Loucy (cell line): ENCODE measurements around the gene CAMK2A.

Experiments
- H2AFZ ChIP-seq: fragments of 200-600 bp; sonication (generic); 2 replicates; pipeline ENCODE4 v1.6.0; 2016; ENCODE audit warnings: antibody characterized with exemption, mild to moderate bottlenecking, low read length, moderate library complexity
- H3F3A ChIP-seq: fragments of 200-600 bp; 2 replicates; pipeline ENCODE4 v1.6.0; 2016; ENCODE audit warnings: antibody characterized with exemption, low read depth, mild to moderate bottlenecking
- H3K27me3 ChIP-seq: fragments of 200-600 bp; sonication (generic); 2 replicates; pipeline ENCODE4 v1.6.1; 2014; ENCODE audit warnings: low read length, mild to moderate bottlenecking; ENCODE audit not compliant: insufficient read depth, poor library complexity, severe bottlenecking
- H3K36me3 ChIP-seq: fragments of 200-600 bp; sonication (generic); 2 replicates; pipeline ENCODE4 v1.6.1; 2016; ENCODE audit warnings: low read length; ENCODE audit not compliant: insufficient read depth
- H3K4me1 ChIP-seq: fragments of 200-600 bp; sonication (generic); 2 replicates; pipeline ENCODE4 v1.5.1; 2014; ENCODE audit warnings: low read length, mild to moderate bottlenecking; ENCODE audit not compliant: insufficient read depth, poor library complexity, severe bottlenecking
- H3K4me2 ChIP-seq: fragments of 200-600 bp; sonication (generic); 2 replicates; pipeline ENCODE4 v1.6.0; 2014; ENCODE audit warnings: antibody characterized with exemption, low read length, low read depth, mild to moderate bottlenecking; ENCODE audit not compliant: poor library complexity, severe bottlenecking
- H3K4me3 ChIP-seq: fragments of 200-600 bp; sonication (generic); 2 replicates; pipeline ENCODE4 v1.5.1; 2014; ENCODE audit warnings: low read length, mild to moderate bottlenecking, mixed read lengths; ENCODE audit not compliant: poor library complexity, severe bottlenecking
- H3K79me2 ChIP-seq: fragments of 200-600 bp; sonication (generic); 2 replicates; pipeline ENCODE4 v1.6.1; 2014; ENCODE audit warnings: low read length; ENCODE audit not compliant: insufficient read depth
- H3K9ac ChIP-seq: fragments of 200-600 bp; sonication (generic); 2 replicates; pipeline ENCODE4 v1.6.0; 2014; ENCODE audit warnings: mild to moderate bottlenecking, low read depth, low read length, moderate library complexity; ENCODE audit not compliant: poor library complexity, severe bottlenecking
- H3K9me2 ChIP-seq: fragments of 200-600 bp; sonication (generic); replicated peaks from 2 replicates; pipeline ENCODE4 v1.6.1; 2016; ENCODE audit warnings: low read depth, low read length, mixed read lengths
- H3K9me3 ChIP-seq: fragments of 200-600 bp; sonication (generic); 2 replicates; pipeline ENCODE4 v1.6.1; 2014; ENCODE audit warnings: mild to moderate bottlenecking, antibody characterized with exemption, low read length, low read depth; ENCODE audit not compliant: insufficient read depth
- H4K20me1 ChIP-seq: fragments of 200-600 bp; sonication (generic); 2 replicates; pipeline ENCODE4 v1.6.0; 2014; ENCODE audit warnings: antibody characterized with exemption, low read length, mild to moderate bottlenecking; ENCODE audit not compliant: insufficient read depth, poor library complexity, severe bottlenecking
- EZH2phosphoT487 ChIP-seq: fragments of 200-600 bp; IDR thresholded peaks from 2 replicates; pipeline ENCODE4 v1.6.1; 2018; ENCODE audit warnings: antibody characterized with exemption, mild to moderate bottlenecking, moderate library complexity, borderline replicate concordance
- TF ChIP-seq, protein P1 (sequence below): fragments of 200-600 bp; sonication (generic); conservative IDR thresholded peaks from 2 replicates; pipeline ENCODE4 v1.5.1; 2014; ENCODE audit warnings: mild to moderate bottlenecking, antibody characterized with exemption, low read length

Gene CAMK2A

DNA sequence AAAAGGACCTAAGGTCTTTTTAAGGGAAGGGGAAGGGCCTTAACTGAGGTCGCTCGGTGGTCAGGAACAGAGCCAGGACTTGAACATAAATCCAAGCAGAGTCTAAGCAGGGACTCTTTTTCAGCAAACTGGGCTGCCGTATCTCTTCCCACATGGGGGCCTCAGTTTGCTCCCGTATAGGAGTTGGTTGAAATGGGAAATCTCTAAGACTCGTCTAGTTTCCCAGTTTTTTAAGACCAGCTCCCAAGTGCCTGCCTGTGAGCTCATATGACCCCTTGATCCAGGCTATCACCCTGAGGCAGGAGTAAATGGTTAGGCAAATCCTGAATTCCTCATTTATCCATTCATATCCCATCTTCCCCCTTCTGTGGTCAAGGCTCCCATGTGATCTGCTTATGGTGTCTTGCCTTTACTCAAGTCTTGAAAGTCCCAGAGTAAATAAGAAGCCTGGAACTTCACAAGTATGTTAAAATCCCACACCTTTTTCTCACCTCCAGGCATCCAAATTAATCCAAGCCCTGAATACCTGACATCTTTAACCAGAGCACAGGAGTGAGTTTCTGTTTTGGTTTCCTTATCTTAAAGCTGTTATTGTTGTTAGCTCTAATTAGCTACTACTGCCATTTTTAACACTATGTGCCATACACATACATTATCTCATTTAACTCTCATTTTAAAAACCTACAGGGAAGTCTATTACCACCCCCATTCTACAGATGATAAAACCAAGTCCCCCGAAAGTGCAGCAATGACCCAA, 10.2 kb upstream of the CAMK2A start:
- Histone ChIP-seq H4K20me1 (no peaks in the 10 kb centered on the region), H3F3A (no peaks in the 10 kb centered on the region), H3K79me2 (no peaks in the 10 kb centered on the region), H3K9me3 (no peaks in the 10 kb centered on the region), H3K9me2 (no peaks in the 10 kb centered on the region), H3K27me3 (no peaks in the 10 kb centered on the region), H3K4me2 (no peak overlapping the region), H3K4me3 (no peak overlapping the region), H3K36me3 (no peaks in the 10 kb centered on the region), H3K4me1 (no peaks in the 10 kb centered on the region), H2AFZ (no peak overlapping the region), H3K9ac (no peak overlapping the region)
- TF ChIP-seq, protein P1, sequence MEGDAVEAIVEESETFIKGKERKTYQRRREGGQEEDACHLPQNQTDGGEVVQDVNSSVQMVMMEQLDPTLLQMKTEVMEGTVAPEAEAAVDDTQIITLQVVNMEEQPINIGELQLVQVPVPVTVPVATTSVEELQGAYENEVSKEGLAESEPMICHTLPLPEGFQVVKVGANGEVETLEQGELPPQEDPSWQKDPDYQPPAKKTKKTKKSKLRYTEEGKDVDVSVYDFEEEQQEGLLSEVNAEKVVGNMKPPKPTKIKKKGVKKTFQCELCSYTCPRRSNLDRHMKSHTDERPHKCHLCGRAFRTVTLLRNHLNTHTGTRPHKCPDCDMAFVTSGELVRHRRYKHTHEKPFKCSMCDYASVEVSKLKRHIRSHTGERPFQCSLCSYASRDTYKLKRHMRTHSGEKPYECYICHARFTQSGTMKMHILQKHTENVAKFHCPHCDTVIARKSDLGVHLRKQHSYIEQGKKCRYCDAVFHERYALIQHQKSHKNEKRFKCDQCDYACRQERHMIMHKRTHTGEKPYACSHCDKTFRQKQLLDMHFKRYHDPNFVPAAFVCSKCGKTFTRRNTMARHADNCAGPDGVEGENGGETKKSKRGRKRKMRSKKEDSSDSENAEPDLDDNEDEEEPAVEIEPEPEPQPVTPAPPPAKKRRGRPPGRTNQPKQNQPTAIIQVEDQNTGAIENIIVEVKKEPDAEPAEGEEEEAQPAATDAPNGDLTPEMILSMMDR = no peak
- no peak for TF ChIP-seq EZH2phosphoT487

DNA sequence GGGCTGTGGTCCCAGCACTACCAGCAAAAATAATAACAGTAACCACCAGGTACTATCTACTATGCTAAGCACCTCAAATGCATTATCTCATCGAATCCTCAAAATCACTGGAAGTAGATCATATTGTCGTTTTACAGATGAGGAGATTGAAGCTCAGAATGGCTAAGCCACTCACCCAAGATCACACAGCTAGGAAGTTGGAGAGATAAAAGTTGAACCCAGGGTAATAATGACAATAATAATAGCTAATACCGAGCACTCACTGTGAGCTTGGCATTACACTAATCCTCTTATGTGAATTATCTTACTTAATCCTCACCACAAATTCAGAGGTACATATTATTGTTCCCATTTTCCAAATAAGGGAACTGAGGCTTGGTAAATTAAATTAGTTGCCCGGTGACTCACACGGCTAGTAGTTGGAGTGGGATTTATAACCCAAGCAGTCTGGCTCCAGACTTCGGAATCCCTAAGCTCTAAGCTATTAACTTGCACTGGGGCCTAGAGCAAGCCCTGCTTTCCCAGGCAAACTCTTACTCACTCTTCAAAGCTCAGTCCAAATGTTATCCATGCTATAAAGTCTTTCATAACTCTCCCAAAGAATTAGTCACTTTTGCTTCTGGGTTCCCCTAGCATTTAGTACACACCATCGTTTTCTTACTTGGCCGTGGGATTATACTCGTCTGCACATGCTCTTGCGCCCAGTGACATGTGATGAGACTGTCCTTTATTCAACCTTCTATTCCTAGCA, 9.3 kb upstream of the CAMK2A start:
- no peak for TF ChIP-seq EZH2phosphoT487
- TF ChIP-seq, protein P1 = no peak
- no peaks in the 10 kb centered on the region for H3K9me3 ChIP-seq
- H3K4me2 ChIP-seq = no peak overlapping the region
- no peaks in the 10 kb centered on the region for H3K9me2 ChIP-seq
- H3K79me2 ChIP-seq = no peaks in the 10 kb centered on the region
- no peaks in the 10 kb centered on the region for H4K20me1 ChIP-seq
- no peak overlapping the region for H2AFZ ChIP-seq
- H3F3A ChIP-seq = no peaks in the 10 kb centered on the region
- no peaks in the 10 kb centered on the region for H3K36me3 ChIP-seq
- H3K27me3 ChIP-seq = no peaks in the 10 kb centered on the region
- no peak overlapping the region for H3K9ac ChIP-seq
- H3K4me1 ChIP-seq = no peaks in the 10 kb centered on the region
- H3K4me3 ChIP-seq = no peak overlapping the region

DNA sequence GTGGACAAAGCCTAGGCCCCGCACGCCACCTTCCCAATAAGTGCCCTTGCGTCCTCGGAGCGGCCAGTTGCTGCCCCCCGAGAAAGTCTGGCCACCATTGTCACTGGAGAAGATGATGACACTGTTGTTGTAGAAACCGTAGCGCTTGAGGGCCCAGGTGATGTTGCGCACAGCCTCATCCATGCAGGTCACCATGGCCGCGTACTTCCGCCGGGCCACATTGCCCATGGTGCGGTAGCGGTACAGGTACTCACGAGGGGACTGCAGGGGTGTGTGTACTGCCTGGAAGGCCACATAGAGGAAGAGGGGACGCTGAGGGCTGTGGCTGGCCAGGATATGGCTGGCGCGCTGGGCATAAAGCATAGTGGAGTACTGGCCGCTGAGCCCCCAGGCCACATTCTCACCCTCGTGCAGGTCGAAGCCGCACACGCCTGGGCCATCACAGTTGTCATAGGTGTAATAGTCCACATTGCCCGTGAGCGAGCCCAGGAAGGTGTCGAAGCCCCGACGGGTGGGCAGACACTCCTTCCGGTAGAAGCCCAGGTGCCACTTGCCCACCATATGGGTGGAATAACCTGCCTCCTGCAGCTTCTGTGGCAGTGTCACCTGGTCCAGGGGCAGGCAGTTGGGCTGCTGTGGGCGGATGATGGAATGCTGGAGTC, 8.5 kb upstream of the CAMK2A start:
- H3F3A ChIP-seq = no peaks in the 10 kb centered on the region
- no peaks in the 10 kb centered on the region for H3K79me2 ChIP-seq
- TF ChIP-seq, protein P1 = no peak
- TF ChIP-seq EZH2phosphoT487 = no peak
- H3K36me3 ChIP-seq = no peaks in the 10 kb centered on the region
- no peaks in the 10 kb centered on the region for H3K9me3 ChIP-seq
- H3K4me3 ChIP-seq = no peak overlapping the region
- no peak overlapping the region for H2AFZ ChIP-seq
- H3K9ac ChIP-seq = no peak overlapping the region
- no peak overlapping the region for H3K4me2 ChIP-seq
- H3K4me1 ChIP-seq = no peaks in the 10 kb centered on the region
- H4K20me1 ChIP-seq = no peaks in the 10 kb centered on the region
- H3K9me2 ChIP-seq = no peaks in the 10 kb centered on the region
- no peaks in the 10 kb centered on the region for H3K27me3 ChIP-seq
